LoVo (cell line): ENCODE measurements around the gene CCL16.
"Not testable (repeated sequence)": the region's sequence is repeated elsewhere in the genome, so short reads cannot be mapped to it uniquely, and the experiment has no call there.

Experiments used
- DNase-seq: peaks from one replicate; pipeline ENCODE4 v3.0.0-alpha.2; 2016; ENCODE audit warnings: low spot score

CCL16 gene

GRCh38 chr17:35981246-35981645 lies at the start of gene CCL16:
Gene CCL16, minus strand, starts transcription at chr17:35981497. Its CDS starts 77 bp downstream, at chr17:35981420.
- no peak for DNase-seq

GRCh38 chr17:36030956-36031355 lies 49.7 kb upstream of the CCL16 start:
- DNase-seq: peak; percentile 14

GRCh38 chr17:36027761-36028160 lies 46.5 kb upstream of the CCL16 start:
- no peak for DNase-seq

- no peak for DNase-seq
Observed at GRCh38 chr17:36024106-36024869, 43.0 kb upstream of the CCL16 start.

GRCh38 chr17:36019423-36019822 lies 38.1 kb upstream of the CCL16 start:
- no peak for DNase-seq

- no peak for DNase-seq
Observed at GRCh38 chr17:36017799-36018198, 36.5 kb upstream of the CCL16 start, which contains the start of gene CCL23. Gene CCL23, minus strand, starts transcription at chr17:36017972. Its CDS starts 75 bp downstream, at chr17:36017897.

GRCh38 chr17:36016555-36016954 lies 35.3 kb upstream of the CCL16 start:
- DNase-seq: no peak

GRCh38 chr17:36015895-36016294 lies 34.6 kb upstream of the CCL16 start:
- not testable (repeated sequence) for DNase-seq

GRCh38 chr17:36014946-36015345 lies 33.6 kb upstream of the CCL16 start:
- no peak for DNase-seq

GRCh38 chr17:36011201-36011600 lies 29.9 kb upstream of the CCL16 start:
- DNase-seq: no peak

GRCh38 chr17:36008998-36009665 lies 27.8 kb upstream of the CCL16 start:
- no peak for DNase-seq

- no peak for DNase-seq
Observed at GRCh38 chr17:36004594-36005108, 23.4 kb upstream of the CCL16 start.

GRCh38 chr17:36002631-36003030 lies 21.3 kb upstream of the CCL16 start:
- DNase-seq: no peak

- peak; percentile 92 for DNase-seq
Observed at GRCh38 chr17:36001862-36002603, 20.7 kb upstream of the CCL16 start.

- peak; percentile 32 for DNase-seq
Observed at GRCh38 chr17:36001110-36001771, 19.9 kb upstream of the CCL16 start, which contains the start of gene CCL15. Gene CCL15, minus strand, starts transcription at chr17:36001553. Its CDS starts 61 bp downstream, at chr17:36001492.

- peak; percentile 7 for DNase-seq
Observed at GRCh38 chr17:36000732-36001109, 19.4 kb upstream of the CCL16 start.

GRCh38 chr17:35998756-35999155 lies 17.5 kb upstream of the CCL16 start:
- no peak for DNase-seq

GRCh38 chr17:35998018-35998545 lies 16.8 kb upstream of the CCL16 start:
- no peak for DNase-seq

- DNase-seq: not testable (repeated sequence)
Observed at GRCh38 chr17:35995346-35995745, 14.0 kb upstream of the CCL16 start.

- no peak for DNase-seq
Observed at GRCh38 chr17:35991075-35991474, 9.8 kb upstream of the CCL16 start.

- no peak for DNase-seq
Observed at GRCh38 chr17:35988164-35988563, 6.9 kb upstream of the CCL16 start.

GRCh38 chr17:35986643-35987042 lies 5.3 kb upstream of the CCL16 start, which contains the start of gene CCL14:
Gene CCL14, minus strand, starts transcription at chr17:35986729. Its CDS starts 80 bp downstream, at chr17:35986649.
- DNase-seq: no peak
